ENCODE measurements around the gene MKX.

Gene MKX

GRCh38 chr10:27771231-27771630 lies 25.6 kb upstream of the MKX start:
- TF ChIP-seq, protein P1, sequence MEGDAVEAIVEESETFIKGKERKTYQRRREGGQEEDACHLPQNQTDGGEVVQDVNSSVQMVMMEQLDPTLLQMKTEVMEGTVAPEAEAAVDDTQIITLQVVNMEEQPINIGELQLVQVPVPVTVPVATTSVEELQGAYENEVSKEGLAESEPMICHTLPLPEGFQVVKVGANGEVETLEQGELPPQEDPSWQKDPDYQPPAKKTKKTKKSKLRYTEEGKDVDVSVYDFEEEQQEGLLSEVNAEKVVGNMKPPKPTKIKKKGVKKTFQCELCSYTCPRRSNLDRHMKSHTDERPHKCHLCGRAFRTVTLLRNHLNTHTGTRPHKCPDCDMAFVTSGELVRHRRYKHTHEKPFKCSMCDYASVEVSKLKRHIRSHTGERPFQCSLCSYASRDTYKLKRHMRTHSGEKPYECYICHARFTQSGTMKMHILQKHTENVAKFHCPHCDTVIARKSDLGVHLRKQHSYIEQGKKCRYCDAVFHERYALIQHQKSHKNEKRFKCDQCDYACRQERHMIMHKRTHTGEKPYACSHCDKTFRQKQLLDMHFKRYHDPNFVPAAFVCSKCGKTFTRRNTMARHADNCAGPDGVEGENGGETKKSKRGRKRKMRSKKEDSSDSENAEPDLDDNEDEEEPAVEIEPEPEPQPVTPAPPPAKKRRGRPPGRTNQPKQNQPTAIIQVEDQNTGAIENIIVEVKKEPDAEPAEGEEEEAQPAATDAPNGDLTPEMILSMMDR (IDR thresholded peaks at IDR 0.05; ENCODE audit: low read depth, low read length, missing control alignments), result no peak
- no peak overlapping the region for H3K4me3 ChIP-seq (ENCODE audit: low read depth, low read length)
- DNase-seq (ENCODE audit: low read depth), result no peak

DNA sequence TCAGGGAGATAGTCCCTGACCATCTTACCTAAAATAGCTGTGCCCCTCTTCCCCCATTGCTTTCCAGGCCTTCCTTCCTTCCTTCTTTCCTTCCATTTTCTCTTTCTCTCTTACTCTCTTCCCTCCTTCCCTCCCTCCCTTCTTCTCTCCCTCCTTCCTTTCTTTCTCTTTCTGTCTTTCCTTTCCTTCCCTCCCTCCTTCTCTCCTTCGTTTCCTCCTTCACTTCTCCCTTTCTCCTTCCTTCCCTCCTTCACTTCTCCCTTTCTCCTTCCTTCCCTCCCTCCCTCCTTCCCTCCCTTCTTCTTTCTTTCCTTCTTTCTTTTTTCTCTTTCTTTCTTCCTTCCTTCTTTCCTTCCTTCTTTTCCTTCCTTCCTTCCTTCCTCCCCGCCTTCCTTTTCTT lies 24.6 kb upstream of the MKX start:
- TF ChIP-seq, protein P1 (IDR thresholded peaks at IDR 0.05; ENCODE audit: low read depth, low read length, missing control alignments), result no peak
- DNase-seq (ENCODE audit: low read depth), result no peak

DNA sequence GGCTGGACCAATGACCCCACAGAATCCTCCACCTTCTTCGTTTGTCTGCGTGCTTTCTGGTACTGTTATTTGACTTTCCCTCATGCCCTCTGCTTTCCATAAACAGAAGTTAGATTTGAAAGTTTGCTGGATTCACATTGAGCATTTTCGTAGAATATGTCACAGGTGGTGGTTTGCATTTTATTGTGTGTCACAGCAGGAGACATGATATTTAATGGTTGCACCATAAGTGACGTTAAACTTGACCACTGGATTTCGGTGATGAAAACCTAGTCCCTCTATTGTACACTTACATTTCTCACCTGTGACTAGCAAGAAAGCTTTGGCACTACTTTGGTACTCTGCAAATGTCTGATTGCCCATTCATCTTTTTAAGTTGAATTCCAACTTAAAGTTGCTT lies 15.2 kb upstream of the MKX start:
- no peak overlapping the region for H3K4me3 ChIP-seq (ENCODE audit: low read depth, low read length)
- DNase-seq (ENCODE audit: low read depth), result no peak
- TF ChIP-seq, protein P1 (IDR thresholded peaks at IDR 0.05; ENCODE audit: low read depth, low read length, missing control alignments), result no peak

More for the DNA sequence above, 24.6 kb upstream of the MKX start:
- no peak overlapping the region for H3K4me3 ChIP-seq (ENCODE audit: low read depth, low read length)

DNA sequence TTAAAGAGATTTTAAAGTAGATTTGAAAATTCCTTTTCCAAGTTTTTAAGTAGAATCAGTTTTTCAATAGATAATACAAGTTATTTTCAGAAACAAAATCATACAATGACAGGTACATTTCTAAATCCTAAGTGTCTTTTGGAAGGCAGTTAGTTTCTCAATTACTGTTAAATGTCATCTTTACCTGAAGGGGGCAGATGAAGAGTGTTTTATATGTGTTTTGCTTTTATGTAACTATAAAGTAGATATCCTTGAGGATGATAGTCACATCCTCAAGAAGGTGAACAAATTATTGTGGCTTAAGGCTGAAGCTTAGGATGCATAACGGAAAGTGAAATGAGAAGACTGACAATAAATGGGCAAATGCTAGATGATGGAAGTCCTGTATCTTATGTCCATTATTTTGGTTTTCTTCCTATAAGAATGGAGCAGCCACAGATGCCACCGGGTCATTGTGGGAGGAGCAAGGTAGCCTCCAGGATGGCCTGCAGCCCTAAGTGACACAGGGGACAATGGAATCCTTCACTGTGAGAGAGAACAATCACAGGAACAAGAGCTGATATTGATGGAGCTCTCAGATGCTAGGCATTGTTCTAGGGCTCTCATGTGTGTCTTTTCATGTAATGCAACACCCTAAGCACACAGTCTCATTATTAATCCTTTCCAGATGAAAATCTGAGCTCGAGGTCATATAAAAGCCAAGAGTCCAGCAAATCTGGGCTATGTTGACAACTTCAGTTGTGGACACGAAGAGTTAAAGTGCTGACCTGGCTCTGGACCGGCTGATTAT lies 14.1 kb upstream of the MKX start:
- TF ChIP-seq, protein P1 (IDR thresholded peaks at IDR 0.05; ENCODE audit: low read depth, low read length, missing control alignments), result no peak
- DNase-seq (ENCODE audit: low read depth), result no peak
- H3K4me3 ChIP-seq (ENCODE audit: low read depth, low read length), result no peak overlapping the region

- TF ChIP-seq, protein P1 (IDR thresholded peaks at IDR 0.05; ENCODE audit: low read depth, low read length, missing control alignments), result no peak
- H3K4me3 ChIP-seq (ENCODE audit: low read depth, low read length), result no peak overlapping the region
- no peak for DNase-seq (ENCODE audit: low read depth)
Measured at GRCh38 chr10:27752673-27753237, 7.1 kb upstream of the MKX start.

GRCh38 chr10:27748601-27749000 lies 3.0 kb upstream of the MKX start:
- no peak overlapping the region for H3K4me3 ChIP-seq (ENCODE audit: low read depth, low read length)
- TF ChIP-seq, protein P1 (IDR thresholded peaks at IDR 0.05; ENCODE audit: low read depth, low read length, missing control alignments), result no peak
- DNase-seq (ENCODE audit: low read depth), result no peak

- DNase-seq (ENCODE audit: low read depth), result no peak
- TF ChIP-seq, protein P1 (IDR thresholded peaks at IDR 0.05; ENCODE audit: low read depth, low read length, missing control alignments), result no peak
- no peak overlapping the region for H3K4me3 ChIP-seq (ENCODE audit: low read depth, low read length)
Measured at GRCh38 chr10:27747096-27747451, 1.5 kb upstream of the MKX start.

All from GM12864 (cell line).